A549 treated with RU486 at 1 μM for 4 hours (cell line): ENCODE data around the gene POP4. TPM values are rescaled to one million over a fixed set of nuclear protein-coding genes. Genes with fewer than 3 reads are reported as not detected.

Source experiments
- total RNA-seq: library from RNA; stranded (reverse); fragments of 200-300 nt; extraction: Qiagen RNA extraction; gene quantifications from 5 replicates; pipeline ENCODE4 v1.2.3, GENCODE V29; 2022; ENCODE audit warnings: low read depth

Gene POP4, protein sequence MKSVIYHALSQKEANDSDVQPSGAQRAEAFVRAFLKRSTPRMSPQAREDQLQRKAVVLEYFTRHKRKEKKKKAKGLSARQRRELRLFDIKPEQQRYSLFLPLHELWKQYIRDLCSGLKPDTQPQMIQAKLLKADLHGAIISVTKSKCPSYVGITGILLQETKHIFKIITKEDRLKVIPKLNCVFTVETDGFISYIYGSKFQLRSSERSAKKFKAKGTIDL
- total RNA-seq, result 190 to 235 TPM (median 205 TPM) in 5 replicates

DNA sequence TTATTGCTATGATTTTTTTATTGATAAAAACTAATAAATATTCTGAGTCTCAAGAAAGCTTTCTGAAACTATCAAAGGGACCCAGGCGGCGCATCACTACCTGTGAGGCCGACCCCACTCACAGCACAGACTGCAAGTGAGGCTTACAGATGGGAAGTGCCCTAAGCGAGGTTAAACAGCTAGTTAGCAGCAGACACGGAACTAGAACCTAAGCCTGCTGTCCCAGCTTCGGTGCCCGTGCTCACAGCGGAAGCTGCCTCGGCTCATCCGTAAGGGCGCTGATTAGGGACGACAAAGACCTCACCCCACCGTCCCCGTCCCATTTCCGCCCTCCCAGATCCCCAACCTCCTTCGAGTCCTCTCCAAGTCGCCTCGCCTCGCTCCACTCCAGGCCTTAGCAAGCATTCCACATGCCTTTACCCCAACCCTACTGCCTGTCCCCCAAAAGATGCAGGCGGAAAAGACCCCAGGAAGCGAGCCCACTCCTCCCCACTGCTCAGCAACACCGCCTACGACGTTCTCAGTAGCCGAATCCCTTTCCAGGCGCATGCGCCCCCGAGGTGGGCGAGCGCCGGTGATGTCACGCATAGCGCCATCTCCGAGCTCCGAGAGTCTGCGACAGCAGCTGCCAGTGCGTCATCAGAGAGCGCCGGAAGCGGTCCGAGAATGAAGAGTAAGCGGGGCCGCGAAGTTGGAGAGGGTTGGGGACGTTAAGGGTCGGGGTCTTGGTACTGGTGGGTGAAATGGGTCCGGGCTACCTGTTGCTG, at the start of gene POP4:
Gene POP4, plus strand, starts transcription at position 631 of the 767 bp plus-strand sequence. Its CDS starts 36 bp downstream, at position 667.

DNA sequence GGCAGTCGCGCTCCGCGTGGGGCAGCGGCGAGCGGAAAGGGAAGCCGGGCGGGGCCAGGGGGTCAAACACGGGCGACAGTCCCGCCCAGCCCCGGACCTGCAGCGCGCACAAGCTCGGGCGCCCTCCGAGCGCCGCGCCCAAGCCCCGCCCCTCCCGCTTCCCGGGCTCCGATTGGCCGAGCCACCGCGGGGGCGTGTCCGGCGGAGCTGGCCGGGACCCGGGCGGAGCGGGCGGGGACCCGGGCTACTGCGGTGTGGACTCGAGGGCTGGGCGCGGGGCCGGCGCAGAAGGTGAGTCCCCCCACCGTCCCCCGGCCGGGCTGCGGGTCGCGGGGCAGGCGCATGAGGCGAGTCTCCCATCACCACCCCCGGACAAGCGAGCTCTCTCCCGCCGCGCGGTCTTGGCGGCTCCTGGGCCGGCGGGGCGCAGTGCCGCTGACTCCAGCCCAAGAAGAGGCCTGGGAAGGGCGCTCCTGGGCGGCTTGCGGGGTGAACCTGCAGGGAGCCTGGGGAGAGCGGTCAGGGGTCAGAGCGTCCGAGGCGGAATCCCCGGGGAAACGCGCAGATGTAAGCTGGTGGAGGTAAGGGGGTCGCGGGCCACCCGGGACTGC, 59.2 kb downstream of the POP4 start, which contains the start of gene PLEKHF1:
Gene PLEKHF1, plus strand, starts transcription at position 247 of the 611 bp plus-strand sequence. CDS start 8,379 bp downstream, outside the sequence.

Other genes starting within 250 kb of the POP4 start
- not detected in 5 replicates for gene VSTM2B, start 80.3 kb upstream of the POP4 start, total RNA-seq
- gene PLEKHF1, start 59.2 kb downstream of the POP4 start, total RNA-seq, result 6.9 to 11.3 TPM (median 9.5 TPM) in 5 replicates
- 36.9 to 54.5 TPM (median 43.9 TPM) in 5 replicates for gene C19orf12, start 109.0 kb downstream of the POP4 start, total RNA-seq
- gene CCNE1, start 205.7 kb downstream of the POP4 start, total RNA-seq, result 22.5 to 26.7 TPM (median 24.9 TPM) in 5 replicates